AG04449 (cell line): ENCODE results near the gene ACKR3.

Source experiments
- CTCF ChIA-PET: fragments of 350-600 bp; formaldehyde crosslinking; extraction: SDS; loops from one replicate; lab custom pipeline; 2021; ENCODE audit warnings: antibody characterized with exemption; lab: Yijun Ruan, JAX
- POLR2A ChIA-PET: fragments of 400-600, 350-600 bp; formaldehyde crosslinking; extraction: SDS; loops from one replicate; lab custom pipeline; 2020; ENCODE audit warnings: antibody characterized with exemption, inconsistent platforms; lab: Yijun Ruan, JAX
- DNase-seq: peaks from one replicate; pipeline ENCODE4 v3.0.0-alpha.2; 2010; ENCODE audit warnings: low read depth, low spot score
- H3K4me3 ChIP-seq: 2 replicates; pipeline ENCODE4 v1.5.1; 2011; ENCODE audit warnings: low read depth, mild to moderate bottlenecking, control low read depth, low read length
- TF ChIP-seq, protein P1 (sequence below): IDR thresholded peaks from one replicate; pipeline ENCODE4 v1.5.1; 2011; ENCODE audit warnings: mild to moderate bottlenecking, moderate library complexity, low read length, control low read depth, inconsistent platforms; ENCODE audit not compliant: insufficient read depth; ENCODE audit errors: missing control alignments

The ACKR3 gene

DNA sequence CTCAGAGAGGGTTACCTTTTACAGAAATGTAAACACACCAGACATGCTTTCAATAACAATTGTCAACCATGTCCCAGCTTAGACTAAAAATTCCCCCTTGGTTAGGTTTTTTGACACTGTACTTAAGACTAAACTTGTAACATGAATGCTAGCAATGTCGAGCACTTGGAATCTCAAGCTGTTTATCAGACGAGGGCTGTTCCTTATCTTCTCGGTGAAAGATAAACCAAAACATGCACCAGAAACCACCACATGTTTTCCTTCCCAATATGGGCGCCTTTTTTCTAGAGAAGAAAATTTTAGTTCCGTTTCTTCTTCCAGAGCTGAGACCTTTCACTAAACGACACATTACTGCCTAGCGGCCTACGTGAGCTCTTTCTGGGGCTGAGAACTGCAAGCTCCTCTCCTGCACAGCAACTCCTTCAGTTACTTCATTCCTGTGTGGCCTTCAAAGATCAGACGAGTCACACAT is 42.4 kb upstream of the ACKR3 start:
- ChIA-PET POLR2A (no interaction called here), CTCF (interaction anchor here (0.8 to 2.2 kb wide), 2 partner anchors 14 to 41 kb away, joined by 3 to 16 read pairs; no protein-coding TSS in a partner anchor)
- no peak overlapping the region for H3K4me3 ChIP-seq
- TF ChIP-seq, protein P1, sequence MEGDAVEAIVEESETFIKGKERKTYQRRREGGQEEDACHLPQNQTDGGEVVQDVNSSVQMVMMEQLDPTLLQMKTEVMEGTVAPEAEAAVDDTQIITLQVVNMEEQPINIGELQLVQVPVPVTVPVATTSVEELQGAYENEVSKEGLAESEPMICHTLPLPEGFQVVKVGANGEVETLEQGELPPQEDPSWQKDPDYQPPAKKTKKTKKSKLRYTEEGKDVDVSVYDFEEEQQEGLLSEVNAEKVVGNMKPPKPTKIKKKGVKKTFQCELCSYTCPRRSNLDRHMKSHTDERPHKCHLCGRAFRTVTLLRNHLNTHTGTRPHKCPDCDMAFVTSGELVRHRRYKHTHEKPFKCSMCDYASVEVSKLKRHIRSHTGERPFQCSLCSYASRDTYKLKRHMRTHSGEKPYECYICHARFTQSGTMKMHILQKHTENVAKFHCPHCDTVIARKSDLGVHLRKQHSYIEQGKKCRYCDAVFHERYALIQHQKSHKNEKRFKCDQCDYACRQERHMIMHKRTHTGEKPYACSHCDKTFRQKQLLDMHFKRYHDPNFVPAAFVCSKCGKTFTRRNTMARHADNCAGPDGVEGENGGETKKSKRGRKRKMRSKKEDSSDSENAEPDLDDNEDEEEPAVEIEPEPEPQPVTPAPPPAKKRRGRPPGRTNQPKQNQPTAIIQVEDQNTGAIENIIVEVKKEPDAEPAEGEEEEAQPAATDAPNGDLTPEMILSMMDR = no peak
- no peak for DNase-seq

DNA sequence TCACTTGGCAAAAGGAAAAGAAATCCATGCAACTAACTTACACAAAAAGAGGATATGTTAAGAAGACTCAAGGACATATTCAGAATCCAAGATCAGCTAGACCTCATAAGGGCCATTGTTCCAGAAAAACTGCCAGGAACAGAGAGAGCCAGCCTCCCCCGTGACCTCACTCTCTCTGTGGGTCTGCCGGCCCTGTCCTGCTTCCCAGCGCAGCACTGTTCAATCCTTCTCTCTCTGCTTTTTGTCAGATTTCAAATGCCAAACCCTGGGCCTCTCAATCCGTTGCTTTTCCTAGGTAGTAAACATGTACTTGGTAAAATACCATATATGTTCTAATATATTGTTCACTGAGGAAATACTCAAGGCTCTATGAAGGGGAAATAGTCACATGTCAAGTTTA is 40.0 kb upstream of the ACKR3 start:
- no peak for DNase-seq
- TF ChIP-seq, protein P1 = no peak
- H3K4me3 ChIP-seq = no peak overlapping the region
- ChIA-PET CTCF (interaction anchor here (1.7 to 3.1 kb wide), 2 partner anchors 16 to 498 kb away, joined by 5 to 12 read pairs; no protein-coding TSS in a partner anchor), POLR2A (no interaction called here)

DNA sequence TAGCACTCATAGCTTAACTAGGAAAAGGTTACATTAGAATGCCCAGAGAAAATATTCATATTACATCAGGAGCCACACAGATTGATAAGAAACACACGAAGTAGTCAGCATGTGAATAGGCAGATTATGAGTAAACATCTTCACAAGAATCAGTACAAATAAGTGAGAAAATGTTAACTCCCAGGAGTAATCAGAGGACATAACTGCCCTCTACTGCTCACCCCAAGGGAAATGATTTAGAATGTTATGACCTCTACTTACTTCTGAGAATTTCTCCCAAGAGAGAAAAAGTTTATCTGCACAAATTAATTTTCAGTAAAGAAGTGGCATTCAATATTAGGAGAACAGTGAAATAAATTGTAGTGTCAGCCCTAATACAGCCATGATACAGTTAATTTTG is 39.1 kb upstream of the ACKR3 start:
- ChIA-PET CTCF (interaction anchor here (1.7 to 3.1 kb wide), 2 partner anchors 17 to 497 kb away, joined by 5 to 12 read pairs; no protein-coding TSS in a partner anchor), POLR2A (no interaction called here)
- H3K4me3 ChIP-seq = no peak overlapping the region
- TF ChIP-seq, protein P1 = no peak
- no peak for DNase-seq

DNA sequence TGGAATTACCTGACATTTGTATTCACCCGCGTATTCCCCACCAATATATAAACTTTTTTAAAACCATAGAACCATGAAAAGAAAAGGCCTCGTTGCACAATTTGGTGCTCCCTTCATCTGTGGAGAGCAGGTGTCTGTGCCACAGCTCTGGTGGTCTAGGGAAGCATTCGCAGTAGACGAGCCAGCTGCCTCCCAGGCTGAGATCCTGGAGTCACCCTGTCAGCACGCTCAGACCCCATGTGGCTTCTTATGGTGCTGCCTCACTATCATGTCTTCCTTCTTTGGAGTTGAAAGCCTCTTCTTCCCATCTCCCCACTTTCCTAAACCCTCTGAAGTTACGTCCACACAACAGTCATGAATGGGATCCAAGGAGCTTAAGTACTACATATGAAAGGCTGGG is 38.4 kb upstream of the ACKR3 start:
- H3K4me3 ChIP-seq = no peak overlapping the region
- ChIA-PET POLR2A (no interaction called here), CTCF (interaction anchor here (3.1 kb wide), 1 partner anchor 18 kb away, joined by 12 read pairs; no protein-coding TSS in a partner anchor)
- DNase-seq = no peak
- TF ChIP-seq, protein P1 = no peak

DNA sequence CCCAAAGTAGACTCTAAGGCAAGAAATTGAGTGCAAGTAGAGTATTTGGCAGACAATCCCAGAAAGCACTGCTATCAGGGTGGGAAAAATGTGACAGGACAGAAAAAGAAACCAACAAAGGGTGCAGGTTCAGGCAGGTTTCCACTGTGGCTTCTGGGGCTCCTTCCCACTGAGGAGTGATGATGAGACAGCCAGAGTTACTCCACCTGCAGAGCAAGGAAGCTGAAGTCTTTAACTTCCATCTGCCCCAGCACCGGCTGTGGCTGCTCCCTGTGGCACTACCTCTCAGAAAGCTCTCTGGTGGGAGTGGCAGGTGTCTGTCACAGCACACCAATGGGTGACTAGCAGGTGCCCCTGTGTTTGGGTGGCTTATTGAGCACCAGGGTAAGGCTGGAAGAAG is 37.6 kb upstream of the ACKR3 start:
- CTCF ChIA-PET = interaction anchor here (3.1 kb wide), 1 partner anchor 19 kb away, joined by 12 read pairs; no protein-coding TSS in a partner anchor
- TF ChIP-seq, protein P1 = no peak

DNA sequence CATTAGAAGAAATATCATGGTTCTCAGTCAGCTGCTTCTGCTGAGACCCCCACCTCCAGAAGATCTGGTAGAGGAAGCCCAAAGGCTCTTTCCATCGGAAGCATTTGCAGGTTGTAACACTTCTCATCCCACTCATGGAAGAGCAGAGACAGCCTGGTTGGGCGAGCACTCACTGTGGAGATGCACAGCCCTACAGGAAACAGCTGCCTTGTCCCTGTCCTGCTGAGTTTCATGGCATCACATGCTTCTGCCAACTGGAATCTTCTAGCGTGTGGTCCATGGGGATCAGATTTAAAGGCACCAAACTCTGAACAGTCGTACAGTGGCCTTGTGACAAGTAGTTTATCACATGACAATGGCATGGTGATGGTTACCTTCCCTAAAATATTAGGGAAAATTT is 36.3 kb upstream of the ACKR3 start:
- CTCF ChIA-PET = no interaction called here
- TF ChIP-seq, protein P1 = no peak
- POLR2A ChIA-PET = no interaction called here
- no peak overlapping the region for H3K4me3 ChIP-seq
- no peak for DNase-seq

More for the DNA sequence above, 37.6 kb upstream of the ACKR3 start:
- POLR2A ChIA-PET = no interaction called here
- no peak overlapping the region for H3K4me3 ChIP-seq
- DNase-seq = no peak
